Natural killer cell (primary cell): ENCODE measurements around the gene PBOV1. TPM values are rescaled to one million over a fixed set of nuclear protein-coding genes. Genes with fewer than 3 reads are reported as not detected.
A peak's percentile ranks its signal among the peaks of the same experiment; 100 is the strongest.

Experiments used
- ATAC-seq, 3 donors: fragments of 150-1000 bp in 2 of 3; fragments of 200-7000 bp in 1 of 3; cut with Tn5 transposase; 1 replicate in 1 of 3; 2 replicates in 2 of 3; pipeline ENCODE4 v1.10.0; 2021; ENCODE audit warnings: mild to moderate bottlenecking in 2 of 3, moderate library complexity in 2 of 3
- DNase-seq, 2 donors: peaks; one replicate each; pipeline versions ENCODE4 v3.0.0 to v3.0.0-alpha.2; 2013 to 2021; ENCODE audit warnings: mixed read lengths in 1 of 2
- H3K27ac ChIP-seq: one replicate; pipeline ENCODE4 v1.5.1; 2013; ENCODE audit warnings: mild to moderate bottlenecking, low read length
- H3K27me3 ChIP-seq: one replicate; pipeline ENCODE4 v1.6.1; 2013; ENCODE audit warnings: low read length; ENCODE audit not compliant: control insufficient read depth, insufficient read depth
- H3K36me3 ChIP-seq: one replicate; pipeline ENCODE4 v1.6.1; 2013; ENCODE audit warnings: low read length; ENCODE audit not compliant: control insufficient read depth, insufficient read depth
- H3K4me1 ChIP-seq: one replicate; pipeline ENCODE4 v1.6.1; 2013; ENCODE audit warnings: low read length; ENCODE audit not compliant: control insufficient read depth, insufficient read depth
- H3K4me3 ChIP-seq: one replicate; pipeline ENCODE4 v1.5.1; 2013; ENCODE audit warnings: low read length
- H3K9me3 ChIP-seq: one replicate; pipeline ENCODE4 v1.6.1; 2013; ENCODE audit warnings: low read length; ENCODE audit not compliant: control insufficient read depth, insufficient read depth
- H3K27ac Mint-ChIP-seq, 2 donors: one replicate each; pipeline ENCODE4 v1.8.0; 2022; ENCODE audit warnings: mild to moderate bottlenecking in 2 of 2, mixed read lengths in 2 of 2, moderate library complexity in 1 of 2
- H3K27me3 Mint-ChIP-seq, 2 donors: one replicate each; pipeline ENCODE4 v1.8.0; 2022; ENCODE audit warnings: low read depth in 2 of 2, mixed read lengths in 2 of 2
- H3K36me3 Mint-ChIP-seq: one replicate; pipeline ENCODE4 v1.8.0; 2022; ENCODE audit warnings: mixed read lengths
- H3K4me1 Mint-ChIP-seq, 2 donors: one replicate each; pipeline ENCODE4 v1.8.0; 2022; ENCODE audit warnings: mixed read lengths in 2 of 2
- H3K4me3 Mint-ChIP-seq: one replicate; pipeline ENCODE4 v1.8.0; 2022; ENCODE audit warnings: mild to moderate bottlenecking, moderate library complexity, mixed read lengths
- H3K9me3 Mint-ChIP-seq, 2 donors: one replicate each; pipeline ENCODE4 v1.8.0; 2022; ENCODE audit warnings: mixed read lengths in 2 of 2
- CTCF ChIP-seq: fragments of 200-600 bp; IDR thresholded peaks from one replicate; pipeline ENCODE4 v1.8.0; 2022; ENCODE audit warnings: antibody characterized with exemption
- WGBS: methylation state at CpG from one replicate; pipeline ENCODE4 v1.1.7; 2013; ENCODE audit warnings: missing lambda C conversion rate; ENCODE audit not compliant: insufficient coverage; 5-methylcytosine and 5-hydroxymethylcytosine counted together
- intact Hi-C: fragments of 100-400 bp; cut with micrococcal nuclease; formaldehyde crosslinking; loops from one replicate; pipeline ENCODE4 v1.14.2; 2022
- total RNA-seq, 4 donors: library from RNA; stranded (reverse); fragments of 120-200 nt in 1 of 4; gene quantifications; one replicate each; pipeline versions ENCODE4 v1.2.3 to v1.2.4, GENCODE V29; 2013 to 2022

Gene PBOV1
- total RNA-seq, 3 donors from 2014 or later (not counting 1 experiment from before 2014, with no cell fraction given): not detected

- Histone ChIP-seq H3K4me1 (no peaks in the 10 kb centered on the region), H3K36me3 (no peaks in the 10 kb centered on the region), H3K27me3 (no peaks in the 10 kb centered on the region), H3K27ac (no peak overlapping the region), H3K4me3 (no peak overlapping the region), H3K9me3 (no peaks in the 10 kb centered on the region)
- DNase-seq: no peak
- Mint-ChIP-seq H3K9me3 (no peaks in the 10 kb centered on the region), H3K4me1 (no peaks in the 10 kb centered on the region), H3K27ac (no peak overlapping the region), H3K4me3 (no peak overlapping the region), H3K27me3 (peaks cover 6 to 9% of the 10 kb centered on the region in 2 donors), H3K36me3 (no peaks in the 10 kb centered on the region)
- peak in 1 of 3 donors; percentile 18 for ATAC-seq
- no peak for TF ChIP-seq CTCF
- 92% methylated on average over 20 of the region's 20 CpGs for WGBS
- intact Hi-C loops: no loop called here
These were observed 37.2 kb upstream of the PBOV1 start for GRCh38 chr6:138255443-138255842.

GRCh38 chr6:138253731-138254130 is 35.4 kb upstream of the PBOV1 start:
- no peak for DNase-seq
- ATAC-seq: no peak

GRCh38 chr6:138250513-138251247 is 32.4 kb upstream of the PBOV1 start:
- no peaks in the 10 kb centered on the region for H3K27me3 ChIP-seq
- Mint-ChIP-seq H3K27me3 (peaks cover 0 to 10% of the 10 kb centered on the region in 2 donors), H3K36me3 (no peaks in the 10 kb centered on the region), H3K4me3 (no peak overlapping the region), H3K27ac (no peak overlapping the region), H3K9me3 (no peaks in the 10 kb centered on the region), H3K4me1 (no peaks in the 10 kb centered on the region)
- DNase-seq (no peak), ATAC-seq (no peak)
- WGBS: 92% methylated on average over 16 of the region's 16 CpGs
- H3K4me1 ChIP-seq: no peaks in the 10 kb centered on the region
- intact Hi-C loops: no loop called here
- no peaks in the 10 kb centered on the region for H3K36me3 ChIP-seq
- H3K27ac ChIP-seq: no peak overlapping the region
- TF ChIP-seq CTCF: no peak
- no peaks in the 10 kb centered on the region for H3K9me3 ChIP-seq
- no peak overlapping the region for H3K4me3 ChIP-seq

More at GRCh38 chr6:138253731-138254130, 35.4 kb upstream of the PBOV1 start:
- no peaks in the 10 kb centered on the region for H3K36me3 ChIP-seq
- no peaks in the 10 kb centered on the region for H3K9me3 Mint-ChIP-seq
- no peak overlapping the region for H3K4me3 Mint-ChIP-seq
- peaks cover 0 to 7% of the 10 kb centered on the region in 2 donors for H3K27me3 Mint-ChIP-seq
- intact Hi-C loops: no loop called here
- 94% methylated on average over 11 of the region's 11 CpGs for WGBS
- H3K4me1 Mint-ChIP-seq: no peaks in the 10 kb centered on the region
- no peaks in the 10 kb centered on the region for H3K36me3 Mint-ChIP-seq
- no peak overlapping the region for H3K27ac Mint-ChIP-seq
- no peaks in the 10 kb centered on the region for H3K4me1 ChIP-seq
- no peak overlapping the region for H3K27ac ChIP-seq
- no peak overlapping the region for H3K4me3 ChIP-seq
- no peaks in the 10 kb centered on the region for H3K27me3 ChIP-seq
- TF ChIP-seq CTCF: no peak
- no peaks in the 10 kb centered on the region for H3K9me3 ChIP-seq

GRCh38 chr6:138250053-138250452 is 31.8 kb upstream of the PBOV1 start:
- no peaks in the 10 kb centered on the region for H3K27me3 ChIP-seq
- DNase-seq: no peak
- H3K36me3 ChIP-seq: no peaks in the 10 kb centered on the region
- no peak for ATAC-seq
- intact Hi-C loops: no loop called here
- 94% methylated on average over 4 of the region's 4 CpGs for WGBS
- no peak overlapping the region for H3K27ac ChIP-seq
- H3K36me3 Mint-ChIP-seq: no peaks in the 10 kb centered on the region
- no peak overlapping the region for H3K27ac Mint-ChIP-seq
- H3K9me3 Mint-ChIP-seq: no peaks in the 10 kb centered on the region
- H3K9me3 ChIP-seq: no peaks in the 10 kb centered on the region
- H3K27me3 Mint-ChIP-seq: peaks cover 0 to 10% of the 10 kb centered on the region in 2 donors
- H3K4me3 Mint-ChIP-seq: no peak overlapping the region
- no peak overlapping the region for H3K4me3 ChIP-seq
- no peaks in the 10 kb centered on the region for H3K4me1 Mint-ChIP-seq
- no peak for TF ChIP-seq CTCF
- H3K4me1 ChIP-seq: no peaks in the 10 kb centered on the region
